ENCODE results near the gene SRSF1. TPM values are rescaled to one million over a fixed set of nuclear protein-coding genes. Genes with fewer than 3 reads are reported as not detected.
A peak's percentile ranks its signal among the peaks of the same experiment; 100 is the strongest.

Gene SRSF1
- total RNA-seq, 2 experiments from 2014 or later = 115 to 121 TPM

GRCh38 chr17:57991537-57991936 is 15.5 kb downstream of the SRSF1 start:
- no peak overlapping the region for H3K27ac ChIP-seq (ENCODE audit: low read depth in 1 of 2, low read length in 2 of 2)
- H3K27me3 ChIP-seq (ENCODE audit: control insufficient read depth in 1 of 2, insufficient read depth in 2 of 2, low read length in 2 of 2) = no peaks in the 10 kb centered on the region
- no peaks in the 10 kb centered on the region for H3K27me3 Mint-ChIP-seq
- H3K4me1 ChIP-seq (ENCODE audit: insufficient read depth, low read length) = peaks cover 29% of the 10 kb centered on the region
- ATAC-seq (ENCODE audit: poor library complexity) = no peak
- peaks cover 59% of the 10 kb centered on the region for H3K4me1 Mint-ChIP-seq (ENCODE audit: low read depth)
- no peak for TF ChIP-seq CTCF (IDR thresholded peaks at IDR 0.05)
- H3K27ac Mint-ChIP-seq = peak overlapping the region; percentile 58
- no peaks in the 10 kb centered on the region for H3K36me3 ChIP-seq (ENCODE audit: insufficient read depth, low read length)
- ChIA-PET POLR2A (interaction anchor here (1.0 to 8.1 kb wide), 4 partner anchors 8 to 141 kb away, joined by 3 to 94 read pairs (median 22); partner anchors contain the start of genes MRPS23 and SRSF1), CTCF (interaction anchor here (1.3 to 2.5 kb wide), 3 partner anchors 9 to 99 kb away, joined by 3 to 16 read pairs (median 7); no protein-coding TSS in a partner anchor)
- DNase-seq = no peak
- no peak overlapping the region for H3K4me3 ChIP-seq (ENCODE audit: low read length)
- H3K36me3 Mint-ChIP-seq (ENCODE audit: low read depth) = peaks cover 18% of the 10 kb centered on the region
- no peaks in the 10 kb centered on the region for H3K9me3 Mint-ChIP-seq
- H3K9me3 ChIP-seq (ENCODE audit: control insufficient read depth in 1 of 2, insufficient read depth in 1 of 2, low read length in 2 of 2) = no peaks in the 10 kb centered on the region
- no peak overlapping the region for H3K4me3 Mint-ChIP-seq
- intact Hi-C loops (cut with DNase I, micrococcal nuclease) = loop anchor here (10.0 kb wide), 2 partner anchors 343 to 737 kb away; partner anchors contain the start of gene MSI2 (in 1 of the 2)

GRCh38 chr17:57990037-57990436 is 17.0 kb downstream of the SRSF1 start:
- ATAC-seq (ENCODE audit: poor library complexity) (no peak), DNase-seq (no peak)
- no peak overlapping the region for H3K4me3 ChIP-seq (ENCODE audit: low read length)
- Mint-ChIP-seq H3K4me1 (ENCODE audit: low read depth) (peaks cover 67% of the 10 kb centered on the region), H3K27ac (peak overlapping the region; percentile 97), H3K9me3 (no peaks in the 10 kb centered on the region), H3K27me3 (no peaks in the 10 kb centered on the region), H3K36me3 (ENCODE audit: low read depth) (peaks cover 30% of the 10 kb centered on the region), H3K4me3 (peak overlapping the region; percentile 97)
- H3K36me3 ChIP-seq (ENCODE audit: insufficient read depth, low read length) = peaks cover 4% of the 10 kb centered on the region
- TF ChIP-seq CTCF (IDR thresholded peaks at IDR 0.05) = no peak
- POLR2A ChIA-PET = interaction anchor here (1.1 to 8.1 kb wide), 4 partner anchors 10 to 140 kb away, joined by 3 to 94 read pairs (median 22); partner anchors contain the start of genes DYNLL2, MRPS23 and SRSF1
- intact Hi-C loops (cut with DNase I, micrococcal nuclease) = loop anchor here (10.0 kb wide), 2 partner anchors 345 to 735 kb away; partner anchors contain the start of gene MSI2 (in 1 of the 2)
- H3K9me3 ChIP-seq (ENCODE audit: control insufficient read depth in 1 of 2, insufficient read depth in 1 of 2, low read length in 2 of 2) = no peaks in the 10 kb centered on the region
- no peaks in the 10 kb centered on the region for H3K27me3 ChIP-seq (ENCODE audit: control insufficient read depth in 1 of 2, insufficient read depth in 2 of 2, low read length in 2 of 2)
- peaks cover 27% of the 10 kb centered on the region for H3K4me1 ChIP-seq (ENCODE audit: insufficient read depth, low read length)
- H3K27ac ChIP-seq (ENCODE audit: low read depth in 1 of 2, low read length in 2 of 2) = no peak overlapping the region
- CTCF ChIA-PET = interaction anchor here (1.3 to 2.5 kb wide), 2 partner anchors 10 to 34 kb away, joined by 3 to 16 read pairs; no protein-coding TSS in a partner anchor

GRCh38 chr17:57988301-57989250 is 18.5 kb downstream of the SRSF1 start:
- H3K4me1 ChIP-seq (ENCODE audit: insufficient read depth, low read length) = peaks cover 24% of the 10 kb centered on the region
- DNase-seq (peak in 9 of 14 experiments; percentile 51 to 84 (median 65)), ATAC-seq (ENCODE audit: poor library complexity) (peak; percentile 69)
- H3K4me3 Mint-ChIP-seq = peak overlapping the region; percentile 97
- H3K9me3 ChIP-seq (ENCODE audit: control insufficient read depth in 1 of 2, insufficient read depth in 1 of 2, low read length in 2 of 2) = no peaks in the 10 kb centered on the region
- intact Hi-C loops (cut with DNase I, micrococcal nuclease) = loop anchor here (5.0 kb wide), 3 partner anchors 36 to 364 kb away; partner anchors contain the start of genes DYNLL2 (in 1 of the 2) and SUPT4H1 (in 1 of the 2)
- no peak for TF ChIP-seq CTCF (IDR thresholded peaks at IDR 0.05)
- peaks cover 67% of the 10 kb centered on the region for H3K4me1 Mint-ChIP-seq (ENCODE audit: low read depth)
- peak overlapping the region in 1 of 2 donors; percentile 65 for H3K27ac ChIP-seq (ENCODE audit: low read depth in 1 of 2, low read length in 2 of 2)
- H3K27ac Mint-ChIP-seq = peak overlapping the region; percentile 97
- peaks cover 8% of the 10 kb centered on the region for H3K36me3 ChIP-seq (ENCODE audit: insufficient read depth, low read length)
- peak overlapping the region; percentile 78 for H3K4me3 ChIP-seq (ENCODE audit: low read length)
- no peaks in the 10 kb centered on the region for H3K27me3 ChIP-seq (ENCODE audit: control insufficient read depth in 1 of 2, insufficient read depth in 2 of 2, low read length in 2 of 2)
- no peaks in the 10 kb centered on the region for H3K9me3 Mint-ChIP-seq
- H3K36me3 Mint-ChIP-seq (ENCODE audit: low read depth) = peaks cover 44% of the 10 kb centered on the region
- ChIA-PET CTCF (interaction anchor here (1.0 kb wide), 1 partner anchor 33 kb away, joined by 3 read pairs; the partner anchor contains the start of gene CUEDC1), POLR2A (interaction anchor here (0.8 to 8.1 kb wide), 16 partner anchors 8 to 903 kb away, joined by 3 to 94 read pairs (median 5); partner anchors contain the start of genes AKAP1, CUEDC1, DYNLL2 and MRPS23)
- no peaks in the 10 kb centered on the region for H3K27me3 Mint-ChIP-seq

Data from CD4-positive, alpha-beta T cell (primary cell).